HG03520 (cell line): Measurements from ENCODE around the gene DDRGK1.

Source experiments
- ATAC-seq: cut with Tn5 transposase; IDR thresholded peaks from one replicate; pipeline ENCODE4 v1.9.1; 2021; ENCODE audit warnings: mild to moderate bottlenecking, moderate library complexity; ENCODE audit not compliant: unreplicated experiment

The DDRGK1 gene

DNA sequence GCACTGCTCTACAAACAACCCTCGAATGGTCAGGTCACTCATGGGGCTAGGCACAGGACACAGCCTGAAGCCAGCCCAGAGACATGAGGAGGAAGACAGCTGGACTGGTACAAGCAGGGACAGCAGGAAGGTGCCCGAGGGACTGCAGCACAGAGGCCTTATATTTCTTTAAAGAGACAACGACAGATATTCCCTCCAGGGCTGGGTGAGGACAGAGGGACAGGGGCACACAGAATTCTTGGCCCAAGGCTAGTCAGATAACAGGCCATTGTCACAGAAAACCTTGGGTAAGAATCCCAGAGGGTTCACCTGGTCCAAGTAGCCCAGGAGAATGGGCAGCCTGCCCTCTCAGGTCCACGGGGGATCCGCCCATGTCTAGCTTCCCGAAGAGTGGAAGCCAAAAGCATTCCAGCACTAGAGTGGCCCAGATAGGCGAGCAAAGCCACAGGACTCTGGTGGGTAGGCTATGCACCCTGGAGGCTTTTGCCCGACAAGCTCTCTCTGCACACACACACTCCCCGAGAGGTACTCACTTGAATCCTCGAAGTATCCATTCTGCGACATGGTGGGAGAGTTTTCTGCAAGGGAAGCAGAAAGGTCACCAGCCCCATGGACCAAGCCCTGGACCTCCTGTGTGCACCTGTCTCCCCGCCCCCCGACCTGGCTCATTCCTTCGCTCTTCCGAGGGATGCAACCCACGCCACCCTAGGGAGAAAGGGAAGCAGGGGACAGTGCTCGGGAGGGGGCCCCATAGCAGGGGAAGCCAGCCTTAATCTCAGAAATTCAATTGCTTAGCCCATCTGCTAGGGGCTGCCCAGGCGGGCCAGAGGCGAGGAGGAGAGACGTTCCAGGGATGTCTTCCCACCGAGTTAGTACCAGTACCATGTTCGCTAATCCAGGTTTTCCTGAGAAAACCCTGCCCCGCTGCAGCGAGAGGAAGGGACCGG lies 32.8 kb upstream of the DDRGK1 start:
- ATAC-seq = no peak

- ATAC-seq = no peak
Observed at GRCh38 chr20:3235666-3236324, 31.3 kb upstream of the DDRGK1 start.

GRCh38 chr20:3233991-3234498 lies 29.6 kb upstream of the DDRGK1 start:
- no peak for ATAC-seq

DNA sequence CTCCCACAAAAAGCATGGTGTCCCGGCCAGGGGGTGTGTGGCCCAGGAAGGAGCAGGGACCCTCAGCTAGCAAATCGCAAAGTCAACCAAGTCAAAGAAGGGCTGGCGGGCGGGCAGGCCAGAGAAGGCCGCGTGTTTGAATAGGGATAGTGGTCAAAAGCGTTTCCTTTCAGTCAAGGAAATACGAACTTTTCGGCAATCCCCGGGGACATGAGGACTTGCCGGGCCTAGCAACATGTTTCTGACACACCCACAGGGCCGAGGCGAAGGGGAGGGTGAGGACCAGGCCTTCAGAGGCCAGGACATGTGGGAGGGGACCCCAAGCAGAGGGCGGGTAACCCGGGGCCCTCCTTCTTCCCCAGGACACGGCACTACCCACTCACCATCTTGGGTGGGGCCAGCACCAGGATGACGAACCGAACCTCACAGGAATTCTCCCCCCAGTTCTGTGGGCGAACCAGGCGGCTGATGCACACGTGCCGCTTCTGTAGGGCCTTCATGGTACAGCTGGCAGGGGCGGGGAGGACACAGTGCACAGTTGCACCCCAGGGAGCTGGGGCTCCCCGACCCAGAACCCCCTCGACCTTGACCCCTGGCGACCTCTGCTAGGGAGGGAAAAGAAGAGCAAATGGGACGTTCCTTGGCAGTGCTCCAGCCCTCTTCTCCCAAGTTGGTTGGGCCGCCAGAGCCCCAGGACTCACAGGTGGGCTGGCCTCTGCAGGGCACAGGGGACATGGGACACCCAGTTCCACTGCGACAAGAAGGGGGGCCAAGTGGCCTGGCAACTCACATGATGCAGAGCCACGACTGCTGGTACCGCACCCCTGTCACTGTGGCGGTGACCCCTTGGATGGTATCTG lies 28.9 kb upstream of the DDRGK1 start:
- no peak for ATAC-seq

DNA sequence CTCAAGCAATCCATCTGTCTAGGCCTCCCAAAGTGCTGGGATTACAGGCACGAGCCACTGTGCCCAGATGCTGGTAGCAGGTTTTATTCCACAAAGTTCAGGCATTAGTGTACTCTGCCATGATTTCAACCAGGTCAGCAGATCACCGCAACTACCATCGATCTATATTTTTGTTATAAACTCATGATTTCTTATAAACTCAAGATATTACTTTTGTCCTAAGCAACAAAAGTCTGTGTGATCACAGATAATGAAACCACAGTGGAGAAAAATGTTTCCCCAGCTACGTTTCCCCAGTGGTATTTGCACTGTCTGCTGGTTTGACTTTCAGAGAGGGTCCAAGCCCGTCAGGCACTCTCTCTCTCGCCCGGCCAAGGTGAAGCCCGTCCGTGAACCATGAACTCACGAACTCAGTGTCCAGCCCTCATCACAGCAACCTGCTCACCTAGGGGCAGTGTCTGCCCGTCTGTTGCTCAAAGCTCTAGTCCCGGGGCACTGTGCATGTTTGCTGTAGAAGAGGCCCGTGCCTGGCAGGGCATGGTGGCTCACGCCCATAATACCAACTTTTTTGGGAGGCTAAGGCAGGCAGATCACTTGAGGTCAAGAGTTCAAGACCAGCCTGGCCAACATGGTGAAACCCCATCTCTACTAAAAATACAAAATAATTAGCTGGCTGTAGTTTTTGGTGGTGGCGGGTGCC lies 27.6 kb upstream of the DDRGK1 start:
- no peak for ATAC-seq

DNA sequence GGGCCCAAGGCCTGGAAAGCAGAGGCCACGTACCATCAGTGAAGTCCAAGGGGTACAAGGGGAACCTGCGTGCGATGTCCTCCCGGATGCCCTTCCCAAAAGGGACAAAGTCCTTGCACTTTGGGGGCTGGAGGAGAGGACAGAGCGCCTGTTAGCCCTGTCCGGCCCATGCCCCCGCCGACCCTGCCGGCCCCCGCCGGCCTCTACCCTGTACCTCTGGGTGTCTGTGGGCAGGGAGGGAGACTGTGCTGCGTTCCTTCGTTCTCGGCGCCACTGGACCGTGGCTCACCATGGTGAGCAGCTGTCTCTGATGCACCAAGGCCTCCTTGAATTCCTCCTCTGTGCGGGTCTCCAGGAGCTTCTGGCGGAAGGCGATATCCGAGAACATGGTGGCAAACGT lies 26.6 kb upstream of the DDRGK1 start:
- no peak for ATAC-seq

DNA sequence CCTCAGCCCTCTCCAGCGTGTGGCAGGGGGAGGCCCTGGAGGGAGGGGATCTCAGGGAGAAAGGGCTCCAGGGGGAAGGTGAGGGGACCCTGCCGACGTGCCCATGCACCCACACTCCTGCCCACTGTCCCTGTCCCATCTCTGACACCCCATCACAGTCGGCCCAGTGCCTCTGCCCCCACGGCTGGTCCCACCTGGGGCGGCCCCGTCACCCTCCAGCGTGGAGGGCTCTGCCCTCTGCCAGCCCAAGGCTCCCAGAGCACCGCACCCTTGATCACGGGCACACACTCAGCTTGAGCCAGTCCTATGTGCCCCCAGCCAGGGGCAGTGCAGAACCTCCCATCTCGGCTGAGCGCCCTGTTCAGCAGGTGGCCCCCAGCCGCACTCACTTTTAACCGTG lies 25.3 kb upstream of the DDRGK1 start:
- ATAC-seq = no peak

- ATAC-seq = no peak
Observed at GRCh38 chr20:3229158-3229557, 24.7 kb upstream of the DDRGK1 start.

DNA sequence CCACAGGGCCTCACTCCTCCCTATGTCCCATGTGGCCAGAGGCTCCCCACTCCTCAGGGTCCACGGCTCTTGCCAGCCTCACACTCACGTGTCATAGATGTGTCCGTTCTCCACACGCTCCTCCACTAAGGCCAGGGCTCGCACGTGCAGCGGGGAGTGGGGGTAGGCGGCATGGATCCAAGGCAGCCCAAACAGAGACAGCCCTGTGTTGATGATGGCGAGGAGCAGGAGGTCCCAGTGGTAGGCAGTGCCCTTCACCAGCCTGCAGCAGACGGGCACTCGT lies 24.2 kb upstream of the DDRGK1 start:
- ATAC-seq = no peak

DNA sequence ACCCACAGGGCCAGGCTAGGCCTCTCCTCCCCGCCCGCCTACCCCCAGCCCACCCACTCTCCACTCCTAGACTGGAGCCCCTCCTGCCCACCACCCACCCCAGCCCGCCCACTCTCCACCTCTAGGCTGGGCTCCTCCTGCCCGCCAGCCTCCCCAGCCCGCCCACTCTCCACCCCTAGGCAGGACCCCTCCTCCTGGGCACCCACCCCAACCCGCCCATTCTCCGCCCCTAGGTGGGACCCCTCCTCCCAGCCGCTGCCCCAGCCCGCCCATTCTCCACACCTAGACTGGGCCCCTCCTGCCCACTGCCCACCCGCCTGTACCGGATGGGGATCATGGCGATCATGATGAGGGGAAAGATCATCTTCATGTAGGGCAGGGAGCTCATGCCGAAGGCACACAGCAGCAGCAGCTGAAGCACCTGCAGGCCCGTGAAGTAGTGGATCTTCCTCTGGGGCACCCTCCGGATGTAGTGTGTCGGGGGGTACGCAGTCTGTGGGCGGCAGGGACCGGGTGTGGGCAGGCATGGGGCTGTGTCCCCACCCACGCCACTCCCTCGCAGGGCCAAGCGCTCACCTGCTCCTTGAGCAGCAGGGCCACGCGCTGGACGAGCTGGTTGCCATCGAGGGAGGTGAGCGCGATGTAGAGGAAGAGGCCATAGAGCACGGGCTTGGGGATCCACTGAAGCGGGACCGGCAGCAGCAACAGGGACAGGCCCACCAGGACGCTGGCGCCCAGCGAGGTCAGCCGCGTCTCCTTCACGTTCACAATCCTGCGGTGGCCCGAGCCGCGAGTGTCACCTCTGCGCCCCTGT lies 23.7 kb upstream of the DDRGK1 start:
- no peak for ATAC-seq

DNA sequence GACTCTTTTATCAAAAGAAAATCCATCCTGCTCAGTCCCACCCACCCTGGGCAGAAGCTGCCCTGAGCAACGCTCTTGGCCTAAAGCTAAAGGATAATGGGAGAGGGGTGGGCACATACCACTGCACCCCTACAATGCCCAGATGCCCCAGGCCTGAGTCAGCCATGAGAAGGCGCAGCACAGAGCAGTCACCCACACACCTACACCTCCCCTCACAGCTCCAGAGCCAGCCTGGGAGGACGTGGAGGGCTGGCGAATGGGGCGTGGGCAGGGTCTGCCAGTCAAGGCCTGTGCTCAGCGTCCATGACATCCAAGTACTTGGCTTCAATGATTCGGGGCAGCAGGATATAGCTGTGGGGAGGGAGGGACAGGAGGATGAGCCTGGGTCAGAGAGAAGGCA lies 23.0 kb upstream of the DDRGK1 start:
- ATAC-seq = no peak

DNA sequence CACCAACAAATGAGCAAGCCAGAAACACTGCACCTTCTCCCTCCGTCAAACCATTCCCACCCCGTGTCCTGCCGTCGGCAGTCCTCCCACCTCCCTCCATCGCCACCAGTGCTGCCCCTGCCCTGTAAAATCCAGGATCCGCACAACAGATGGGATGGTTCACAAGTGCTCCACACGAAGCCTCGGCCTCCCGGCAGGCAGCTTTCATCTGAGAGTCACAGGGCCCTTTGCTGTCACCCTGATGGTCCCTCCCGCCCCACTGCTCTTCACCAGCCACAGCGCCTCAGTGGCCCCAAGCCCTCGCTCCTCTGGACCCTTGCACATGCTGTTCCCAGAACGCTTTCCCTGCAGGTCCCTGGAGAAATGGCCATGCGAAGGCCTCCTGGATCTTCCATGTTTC lies 22.4 kb upstream of the DDRGK1 start:
- ATAC-seq = no peak

DNA sequence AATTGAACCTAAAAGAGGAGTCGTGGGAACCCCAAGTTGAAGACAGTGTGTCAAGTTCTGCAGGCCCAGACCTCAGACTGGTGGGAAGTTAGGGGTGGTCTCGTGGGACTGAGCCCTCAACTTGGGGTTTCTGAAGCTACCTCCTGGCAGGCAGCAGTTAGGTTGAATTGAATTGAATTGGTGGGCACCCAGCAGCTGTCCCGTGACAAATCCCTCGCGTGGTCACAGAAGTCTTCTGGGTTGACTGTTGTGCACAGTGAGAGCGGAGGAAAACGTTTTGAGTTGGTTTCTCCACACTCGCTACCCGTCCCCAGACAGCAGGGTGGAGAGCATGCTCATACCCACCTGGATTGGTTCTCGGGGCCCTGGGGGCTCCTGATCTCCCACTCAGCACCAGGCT lies 21.6 kb upstream of the DDRGK1 start:
- ATAC-seq = no peak

- ATAC-seq = no peak
Observed at GRCh38 chr20:3224681-3225421, 20.4 kb upstream of the DDRGK1 start.

- ATAC-seq = no peak
Observed at GRCh38 chr20:3223994-3224680, 19.7 kb upstream of the DDRGK1 start.

- no peak for ATAC-seq
Observed at GRCh38 chr20:3223651-3223993, 19.1 kb upstream of the DDRGK1 start.

DNA sequence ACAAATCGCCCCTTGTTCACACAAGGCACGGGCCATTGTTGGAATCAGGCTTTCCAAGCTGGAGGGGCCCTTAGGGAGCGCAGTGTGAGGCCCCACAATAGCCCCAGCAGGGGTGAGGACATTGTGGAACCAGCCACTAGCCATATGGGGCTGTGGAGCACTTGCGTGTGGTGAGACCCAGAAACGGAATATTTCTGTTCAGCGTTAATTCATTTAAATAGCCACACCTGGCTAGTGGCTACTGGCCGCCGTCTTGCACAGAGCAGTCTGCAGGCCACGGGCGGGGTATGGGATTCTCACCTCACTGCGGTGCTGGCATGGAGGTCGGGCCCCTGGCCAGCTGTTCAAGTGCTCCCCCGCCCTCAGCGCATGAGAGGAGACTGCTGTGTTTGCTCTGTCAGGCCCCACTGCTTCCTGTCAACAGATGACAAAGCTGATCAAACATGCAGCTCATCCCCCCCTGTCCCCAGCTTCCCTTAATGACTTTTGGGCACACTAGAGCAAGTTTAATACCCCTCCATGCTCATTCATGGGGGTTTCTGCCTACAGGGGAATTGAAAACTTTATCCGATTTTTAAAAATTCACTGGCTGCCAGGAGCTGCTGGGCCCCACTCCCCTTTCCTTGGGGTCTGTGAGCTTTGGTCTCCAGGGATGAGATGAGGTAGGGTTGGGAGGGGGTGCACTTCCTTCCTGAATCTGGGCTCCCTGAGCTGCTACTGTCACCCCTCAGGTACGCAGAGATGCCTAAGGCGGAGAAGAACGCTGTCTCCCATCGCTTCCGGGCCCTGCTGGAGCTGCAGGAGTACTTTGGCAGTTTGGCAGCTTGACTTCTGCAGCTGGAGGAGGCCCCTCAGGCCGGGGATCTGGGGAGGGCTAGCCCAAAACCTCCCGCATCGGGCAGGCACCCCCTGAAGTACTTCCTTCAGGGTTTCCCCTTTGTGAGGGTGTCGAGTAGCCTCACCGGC lies 18.4 kb upstream of the DDRGK1 start:
- ATAC-seq = no peak
